Endothelial cell of hepatic sinusoid (primary cell): ENCODE measurements around the gene ATP1A4.

Experiments
- in situ Hi-C: cut with HindIII; loops from 2 replicates; pipeline ENCODE4 v1.10.0; 2017; ENCODE audit warnings: low sequenced_read_pairs

Gene ATP1A4

DNA sequence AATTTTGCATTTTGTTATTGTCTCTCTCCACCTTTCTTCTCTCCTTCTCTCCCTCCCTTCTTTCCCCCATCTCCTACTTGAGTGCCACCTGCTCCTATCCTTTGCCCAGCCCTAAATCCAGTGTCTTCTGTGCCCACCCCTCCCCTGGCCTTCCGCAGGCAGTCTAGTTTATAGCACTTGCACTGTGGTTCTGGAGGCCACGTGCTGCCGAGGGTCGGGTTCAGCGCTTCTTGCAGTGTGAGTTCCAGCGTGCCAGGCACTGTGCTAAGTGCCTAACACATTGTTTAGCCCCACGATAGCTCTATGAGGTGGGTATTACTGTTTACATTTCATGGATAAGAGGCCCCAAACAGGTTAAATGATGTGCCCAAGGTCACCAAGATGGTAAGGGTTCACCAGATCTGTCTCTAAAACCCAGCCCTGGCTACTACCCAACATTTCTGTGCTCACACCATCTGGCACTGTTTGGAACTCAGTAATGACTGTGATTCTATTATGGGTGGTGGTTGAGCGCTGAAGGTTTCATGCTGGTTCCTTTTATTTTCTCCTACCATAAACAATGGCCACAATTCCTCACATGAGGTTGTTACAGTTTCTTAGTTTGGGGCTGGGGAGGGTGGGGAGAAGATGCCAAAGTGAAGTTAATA, 14.1 kb upstream of the ATP1A4 start:
- in situ Hi-C loops: no loop called here

DNA sequence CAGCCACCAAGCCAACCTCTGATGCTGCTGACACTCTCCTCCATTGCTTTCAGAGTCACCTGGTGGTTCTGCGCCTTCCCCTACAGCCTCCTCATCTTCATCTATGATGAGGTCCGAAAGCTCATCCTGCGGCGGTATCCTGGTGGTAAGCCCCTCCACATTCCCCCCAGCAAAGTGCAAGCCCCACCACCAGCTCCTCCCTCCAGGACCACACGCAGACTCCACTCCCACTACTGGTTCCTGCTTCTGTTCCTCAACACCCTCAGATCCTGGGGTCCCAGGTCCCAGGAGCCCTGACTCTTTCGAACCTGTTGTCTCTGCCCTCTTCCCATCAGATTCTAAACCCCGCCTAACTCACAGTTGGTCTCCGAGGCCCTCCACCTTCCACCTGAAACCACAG, 11.6 kb upstream of the ATP1A4 start:
- in situ Hi-C loops: no loop called here

DNA sequence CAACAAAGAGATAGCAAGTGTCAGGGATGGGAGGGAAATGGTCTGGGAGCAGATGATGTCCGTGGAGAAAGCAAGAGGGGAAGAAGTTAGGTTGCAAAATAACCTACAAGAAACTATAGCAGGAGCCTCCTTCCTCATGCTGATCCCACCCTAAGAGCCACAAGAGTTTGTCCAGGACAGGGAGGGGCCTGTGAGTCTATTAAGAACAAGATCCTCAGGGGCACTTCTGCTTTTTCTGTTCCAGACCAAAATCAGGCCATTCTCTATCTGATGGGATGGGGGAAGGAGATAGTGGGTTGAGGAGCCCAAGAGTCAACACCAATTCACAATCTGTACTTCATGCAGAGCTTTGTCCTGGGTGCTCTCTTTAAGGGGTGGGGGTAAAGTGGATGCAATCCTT, 7.7 kb upstream of the ATP1A4 start:
- in situ Hi-C loops: no loop called here

DNA sequence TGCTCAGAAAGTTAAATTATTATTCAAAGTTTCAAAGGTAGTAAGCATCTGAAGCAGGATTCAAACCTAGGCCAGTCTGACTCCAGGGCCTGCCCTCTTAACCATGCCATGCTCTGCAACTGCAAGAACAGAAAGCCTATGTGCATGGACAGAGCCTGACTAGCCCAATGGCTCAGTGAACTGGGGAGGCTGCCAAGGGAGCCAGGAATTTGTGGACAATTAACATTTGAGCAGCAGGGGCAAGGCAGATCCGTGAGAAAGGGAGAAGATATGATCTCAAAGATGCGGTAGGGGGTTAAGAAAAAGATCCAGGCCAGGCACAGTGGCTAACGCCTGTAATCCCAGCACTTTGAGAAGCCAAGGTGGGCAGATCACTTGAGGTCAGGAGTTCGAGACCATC, 6.5 kb upstream of the ATP1A4 start:
- in situ Hi-C loops: no loop called here

DNA sequence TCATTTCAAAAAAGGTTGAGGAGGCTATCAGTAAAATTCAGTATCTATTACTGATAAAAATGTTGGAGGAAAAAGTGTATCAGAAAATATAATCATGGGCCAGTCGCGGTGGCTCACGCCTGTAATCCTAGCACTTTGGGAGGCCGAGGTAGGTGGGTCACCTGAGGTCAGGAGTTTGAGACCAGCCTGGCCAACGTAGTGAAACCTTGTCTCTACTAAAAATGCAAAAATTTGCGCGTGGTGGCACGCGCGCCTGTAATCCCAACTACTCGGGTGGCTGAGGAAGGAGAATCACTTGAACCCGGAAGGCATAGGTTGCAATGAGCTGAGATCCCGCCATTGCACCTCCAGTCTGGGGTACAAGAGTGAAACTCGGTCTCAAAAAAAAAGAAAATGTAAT, 5.3 kb upstream of the ATP1A4 start:
- in situ Hi-C loops: no loop called here

DNA sequence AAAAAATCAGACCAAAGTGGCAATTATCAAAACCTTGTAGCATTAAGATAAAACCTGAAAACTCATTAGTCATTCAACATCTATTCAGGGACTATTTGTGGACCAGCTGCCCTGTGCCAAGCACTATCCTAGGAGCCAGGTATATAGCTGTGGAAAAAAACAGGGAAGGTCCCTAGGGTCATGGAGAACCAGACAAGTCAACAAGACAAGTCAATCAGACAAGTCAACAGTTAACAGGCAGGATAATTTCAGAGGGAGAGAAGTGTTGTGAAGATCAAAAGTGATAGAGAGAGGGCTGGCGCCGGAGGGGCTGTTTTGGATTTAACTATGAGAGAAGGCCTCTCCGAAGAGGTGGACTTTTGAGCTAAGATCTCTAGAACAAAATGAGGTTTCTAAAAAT, 3.3 kb upstream of the ATP1A4 start:
- in situ Hi-C loops: no loop called here

DNA sequence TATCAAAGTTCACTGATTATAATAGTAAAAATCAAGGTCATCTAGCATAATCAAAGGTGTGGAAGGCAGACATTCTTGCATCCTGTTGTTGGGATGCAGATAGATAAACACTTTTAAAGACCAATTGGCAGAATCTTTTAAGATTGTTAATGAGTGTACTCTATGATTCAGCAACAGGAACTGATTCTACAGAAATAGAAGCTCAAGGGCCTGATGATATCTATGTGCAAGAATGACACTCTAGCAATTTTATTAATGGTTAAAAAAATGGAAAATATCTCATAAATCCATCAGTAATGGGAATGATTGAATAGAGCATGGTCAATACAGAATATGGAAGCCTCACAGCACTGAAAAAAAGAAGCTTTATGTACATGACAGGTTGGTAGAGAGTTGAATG, 2.2 kb upstream of the ATP1A4 start:
- in situ Hi-C loops: no loop called here

DNA sequence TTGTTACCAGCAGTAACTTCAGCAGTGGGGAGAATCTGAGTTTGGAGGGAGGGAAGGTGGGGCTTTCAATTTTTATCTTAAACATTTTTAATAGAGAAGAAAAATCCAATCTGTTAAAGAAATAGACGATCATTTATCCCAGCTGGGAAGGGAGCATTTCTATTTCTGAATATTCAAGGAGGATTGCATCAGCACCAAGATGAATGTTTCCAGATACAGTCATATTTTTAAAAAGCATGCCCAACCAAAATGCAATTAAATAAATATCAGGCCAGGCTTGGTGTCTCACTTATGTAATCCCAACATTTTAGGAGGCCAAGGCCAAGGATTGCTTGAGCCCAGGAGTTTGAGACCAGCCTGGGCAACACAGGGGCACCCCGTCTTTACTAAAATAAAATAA, 1.7 kb upstream of the ATP1A4 start:
- in situ Hi-C loops: no loop called here

DNA sequence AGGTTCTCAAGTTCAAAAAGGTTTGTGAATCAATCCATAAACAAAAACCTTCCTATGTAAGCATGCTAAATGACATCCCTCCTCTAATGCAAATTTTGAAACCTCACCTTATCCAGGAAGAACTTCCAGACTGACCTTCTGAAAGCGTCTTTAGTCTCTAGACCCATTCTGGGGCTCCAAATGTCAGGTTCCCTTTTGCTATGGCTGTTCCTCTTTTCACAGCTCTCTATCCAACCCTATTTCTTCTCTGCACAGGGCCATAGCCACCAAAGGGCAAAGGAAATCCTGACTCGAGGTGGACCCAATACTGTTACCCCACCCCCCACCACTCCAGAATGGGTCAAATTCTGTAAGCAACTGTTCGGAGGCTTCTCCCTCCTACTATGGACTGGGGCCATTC, 3.4 kb downstream of the ATP1A4 start:
- in situ Hi-C loops: no loop called here

DNA sequence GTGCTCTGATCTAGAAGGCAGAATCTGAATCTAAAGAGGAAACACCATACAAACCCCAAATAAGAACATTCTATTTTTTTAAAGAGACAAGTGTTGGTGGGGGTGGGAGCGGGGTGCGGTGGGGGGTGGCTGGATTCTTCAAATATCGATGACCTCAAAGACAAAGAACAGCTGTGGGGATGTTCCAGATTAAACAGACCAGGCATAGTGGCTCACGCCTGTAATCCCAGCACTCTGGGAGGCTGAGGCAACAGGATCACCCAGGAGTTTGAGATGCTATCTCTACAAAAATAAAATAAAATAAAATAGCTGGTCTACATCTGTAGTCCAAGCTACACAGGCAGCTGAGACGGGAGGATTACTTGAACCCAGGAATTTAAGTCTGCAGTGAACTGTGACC, 5.0 kb downstream of the ATP1A4 start:
- in situ Hi-C loops: no loop called here

DNA sequence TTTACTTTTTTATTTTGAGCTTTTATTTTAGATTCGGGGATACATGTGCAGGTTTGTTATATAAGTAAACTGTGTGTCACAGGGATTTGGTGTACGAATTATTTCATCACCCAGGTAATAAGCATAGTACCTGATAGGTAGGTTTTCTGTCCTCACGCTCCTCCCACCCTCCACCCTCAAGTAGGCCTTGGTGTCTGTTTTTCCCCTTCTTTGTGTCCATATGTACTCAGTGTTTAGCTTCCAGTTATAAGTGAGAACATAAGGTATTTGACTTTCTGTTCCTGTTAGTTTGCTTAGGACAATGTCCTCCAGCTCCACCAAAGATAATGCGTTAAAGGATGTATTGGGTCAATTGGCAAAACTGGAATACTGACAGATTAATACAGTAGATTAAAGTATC, 5.8 kb downstream of the ATP1A4 start:
- in situ Hi-C loops: no loop called here

DNA sequence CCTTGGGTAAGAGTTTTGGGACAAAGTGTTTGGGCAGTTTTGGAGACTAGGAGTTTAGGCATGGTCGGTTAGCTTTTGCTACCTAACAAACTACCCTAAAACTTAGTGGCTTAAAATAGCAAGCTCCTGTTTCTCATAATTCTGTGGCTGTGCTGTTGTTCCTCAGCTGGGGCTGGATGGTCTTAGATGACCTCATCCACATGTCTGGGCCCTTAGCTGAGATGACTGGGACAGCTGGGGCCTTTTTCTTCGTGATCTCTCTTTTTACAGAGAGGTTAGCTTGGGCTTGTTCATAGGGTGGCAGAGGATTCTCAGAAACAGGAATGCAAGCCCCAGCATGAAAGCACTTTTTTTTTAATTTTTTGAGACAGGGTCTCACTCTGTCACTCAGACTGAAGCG, 6.6 kb downstream of the ATP1A4 start:
- in situ Hi-C loops: no loop called here

DNA sequence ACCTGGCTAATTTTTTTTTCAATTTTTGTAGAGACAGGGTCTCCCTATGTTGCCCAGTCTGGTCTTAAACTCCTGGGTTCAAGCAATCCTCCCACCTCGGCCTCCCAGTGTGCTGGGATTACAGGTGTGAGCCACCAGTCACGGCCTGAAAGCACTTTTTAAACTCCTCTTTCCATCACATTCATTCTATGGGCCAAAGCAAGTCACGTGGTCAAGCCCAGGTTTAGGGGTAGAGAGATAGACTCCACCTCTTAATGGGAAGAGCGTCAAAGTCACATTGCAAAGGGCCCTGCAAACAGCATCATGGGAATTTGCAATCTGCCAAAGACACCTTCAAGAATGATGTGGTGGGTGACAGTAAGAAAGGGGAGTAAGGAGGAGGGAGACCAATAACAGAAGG, 7.1 kb downstream of the ATP1A4 start:
- in situ Hi-C loops: no loop called here

DNA sequence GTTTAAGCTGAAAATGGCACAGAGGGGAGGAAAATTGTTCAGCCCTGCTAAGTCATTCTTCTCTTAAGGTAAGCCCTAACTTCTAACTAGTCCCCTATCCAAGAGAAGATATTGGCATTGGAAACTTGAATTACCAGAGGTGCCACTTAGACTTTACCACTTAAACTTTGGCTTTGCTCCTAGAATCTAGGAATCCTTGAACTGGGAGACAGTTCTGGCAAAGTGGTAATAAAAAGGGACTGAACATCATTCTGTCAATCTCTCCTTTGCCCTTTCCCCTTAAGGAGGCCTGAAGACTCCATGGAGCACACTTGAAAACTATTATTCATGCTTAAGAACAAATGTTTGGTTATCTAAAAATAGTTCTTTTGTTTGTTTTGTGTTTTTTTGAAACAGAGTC, 8.4 kb downstream of the ATP1A4 start:
- in situ Hi-C loops: no loop called here

DNA sequence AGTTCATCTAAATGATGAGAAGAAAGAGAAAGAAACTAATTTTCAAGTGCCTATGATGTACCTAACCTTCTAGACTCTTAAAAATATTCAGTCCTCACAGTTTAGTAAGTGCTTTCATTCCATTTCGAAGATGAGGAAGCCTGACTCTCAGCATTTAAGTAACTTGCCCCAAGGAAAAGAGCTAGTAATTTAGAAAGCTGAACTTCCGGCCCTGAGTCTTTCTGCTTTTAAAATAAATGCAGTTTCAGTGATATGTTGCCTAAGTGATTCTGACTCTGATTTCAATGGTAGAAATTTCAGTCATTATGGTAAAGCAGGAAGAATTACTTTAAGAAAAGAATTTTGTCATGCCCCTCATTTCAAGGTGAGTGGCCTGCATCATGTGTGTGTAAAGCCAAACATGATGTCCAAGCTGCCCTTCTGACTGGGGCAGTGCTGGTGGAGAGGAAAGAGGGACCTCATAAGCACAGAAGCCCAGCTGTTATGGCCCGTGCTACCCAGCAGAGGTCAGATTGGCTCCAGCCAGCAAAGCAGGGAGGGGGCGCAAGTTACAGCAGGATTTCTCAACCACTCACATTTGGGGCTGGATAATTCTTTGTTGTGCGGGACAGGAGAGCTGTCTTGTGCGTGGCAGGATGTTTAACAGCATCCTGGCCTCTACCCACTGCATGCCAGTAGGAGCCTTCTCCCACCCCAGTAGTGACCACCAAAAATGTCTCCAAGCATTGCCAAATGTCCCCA, 10.7 kb downstream of the ATP1A4 start:
- in situ Hi-C loops: no loop called here

DNA sequence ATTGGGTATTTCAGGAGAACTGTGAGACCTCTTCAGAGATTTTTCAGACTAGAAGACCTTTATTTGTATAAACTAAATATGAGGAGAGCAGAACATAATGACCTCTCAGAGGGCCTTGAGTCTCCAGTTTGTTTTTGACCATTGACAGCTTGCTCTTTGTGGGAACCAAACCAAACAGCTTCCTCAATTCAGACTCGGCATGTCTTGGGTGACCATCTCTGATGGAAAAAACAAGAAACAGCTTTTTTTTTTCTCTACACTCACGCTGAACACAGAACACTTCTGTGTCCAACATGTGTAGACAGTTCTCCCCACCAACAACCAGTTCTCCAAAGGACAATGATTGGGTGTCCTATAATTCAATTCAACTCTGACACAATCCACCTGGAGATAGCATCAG, 11.5 kb downstream of the ATP1A4 start:
- in situ Hi-C loops: no loop called here

DNA sequence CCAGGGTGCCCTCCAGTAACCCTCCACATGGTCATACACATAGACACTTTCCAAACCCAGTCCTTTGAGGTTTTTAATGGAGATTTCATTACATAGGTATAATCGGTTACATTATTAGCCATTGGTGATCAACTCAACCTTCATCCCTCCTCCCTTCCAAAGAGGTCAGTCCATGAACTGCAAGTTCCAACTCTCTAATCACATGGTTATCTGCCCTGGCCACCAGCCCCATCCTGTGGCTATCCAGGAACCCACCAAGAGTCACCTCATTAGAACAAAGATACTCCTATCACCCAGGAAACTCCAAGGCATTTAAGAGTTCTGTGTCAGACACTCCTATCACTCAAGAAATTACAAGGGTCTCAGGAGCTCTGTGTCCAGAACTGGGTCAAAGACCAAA, 12.2 kb downstream of the ATP1A4 start:
- in situ Hi-C loops: no loop called here

DNA sequence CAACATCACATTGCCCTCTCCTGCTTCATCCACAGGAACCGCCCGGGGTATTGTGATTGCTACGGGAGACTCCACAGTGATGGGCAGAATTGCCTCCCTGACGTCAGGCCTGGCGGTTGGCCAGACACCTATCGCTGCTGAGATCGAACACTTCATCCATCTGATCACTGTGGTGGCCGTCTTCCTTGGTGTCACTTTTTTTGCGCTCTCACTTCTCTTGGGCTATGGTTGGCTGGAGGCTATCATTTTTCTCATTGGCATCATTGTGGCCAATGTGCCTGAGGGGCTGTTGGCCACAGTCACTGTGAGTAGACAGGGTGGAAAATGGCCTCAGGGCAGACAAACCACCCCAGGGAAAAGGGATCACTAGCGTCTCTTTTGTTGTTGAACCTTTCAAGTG, 12.7 kb downstream of the ATP1A4 start:
- in situ Hi-C loops: no loop called here

DNA sequence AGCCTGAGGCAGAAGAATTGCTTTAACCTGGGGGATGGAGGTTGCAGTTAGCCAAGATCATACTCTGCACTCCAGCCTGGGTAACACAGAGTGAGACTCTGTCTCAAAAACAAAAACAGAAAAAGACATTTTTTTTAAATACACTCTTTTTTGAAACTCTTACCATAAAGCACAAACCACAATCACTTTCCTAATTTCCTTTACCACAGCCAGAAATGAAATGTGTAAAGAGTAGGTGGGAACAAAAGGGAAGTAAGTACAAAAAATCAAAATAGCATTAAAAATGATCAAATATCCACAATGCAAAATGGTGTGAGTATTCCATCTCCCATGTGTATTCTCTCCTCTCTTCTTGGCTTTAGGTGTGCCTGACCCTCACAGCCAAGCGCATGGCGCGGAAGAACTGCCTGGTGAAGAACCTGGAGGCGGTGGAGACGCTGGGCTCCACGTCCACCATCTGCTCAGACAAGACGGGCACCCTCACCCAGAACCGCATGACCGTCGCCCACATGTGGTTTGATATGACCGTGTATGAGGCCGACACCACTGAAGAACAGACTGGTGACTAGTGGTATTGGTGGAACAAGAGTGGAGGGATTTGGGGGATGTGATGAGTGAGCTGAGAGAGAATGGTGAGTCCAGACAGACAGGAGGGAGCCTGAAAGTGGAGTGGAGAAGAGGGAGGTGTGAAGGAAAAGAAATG, 14.9 kb downstream of the ATP1A4 start:
- in situ Hi-C loops: no loop called here

DNA sequence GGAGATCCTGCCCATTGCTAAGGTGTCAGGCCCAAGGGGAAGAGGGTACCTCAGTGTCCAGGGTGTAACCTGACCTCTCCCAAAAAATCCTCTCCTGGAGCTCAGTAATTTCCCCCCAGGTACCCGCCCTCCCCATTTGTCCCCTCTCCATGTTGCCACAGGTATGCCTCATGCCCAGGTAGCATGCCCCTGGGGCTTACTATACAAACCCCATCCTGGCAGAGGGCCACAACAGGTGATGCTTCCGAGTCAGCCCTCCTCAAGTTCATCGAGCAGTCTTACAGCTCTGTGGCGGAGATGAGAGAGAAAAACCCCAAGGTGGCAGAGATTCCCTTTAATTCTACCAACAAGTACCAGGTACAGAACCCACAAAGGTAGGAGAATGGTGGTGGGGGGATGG, 15.7 kb downstream of the ATP1A4 start:
- in situ Hi-C loops: no loop called here

DNA sequence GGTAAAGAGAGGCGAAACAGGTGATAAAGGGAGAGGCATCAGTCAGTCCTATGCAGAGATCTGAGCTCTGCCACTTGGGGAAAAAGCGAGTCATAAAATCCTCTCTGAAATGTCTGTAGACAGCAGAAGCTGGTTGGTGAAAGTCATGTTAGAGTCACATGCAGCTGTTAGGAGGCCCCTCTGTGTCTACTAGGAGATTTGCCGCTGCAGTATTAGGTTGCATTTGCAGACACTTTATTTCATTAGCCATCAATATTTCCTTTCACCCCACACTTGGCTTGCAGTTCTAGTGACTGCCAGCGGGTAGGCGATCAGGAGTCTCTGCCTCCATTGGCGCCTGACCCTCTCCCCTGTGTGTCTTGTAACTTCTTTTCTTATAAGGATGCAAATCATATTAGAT, 16.2 kb downstream of the ATP1A4 start:
- in situ Hi-C loops: no loop called here

DNA sequence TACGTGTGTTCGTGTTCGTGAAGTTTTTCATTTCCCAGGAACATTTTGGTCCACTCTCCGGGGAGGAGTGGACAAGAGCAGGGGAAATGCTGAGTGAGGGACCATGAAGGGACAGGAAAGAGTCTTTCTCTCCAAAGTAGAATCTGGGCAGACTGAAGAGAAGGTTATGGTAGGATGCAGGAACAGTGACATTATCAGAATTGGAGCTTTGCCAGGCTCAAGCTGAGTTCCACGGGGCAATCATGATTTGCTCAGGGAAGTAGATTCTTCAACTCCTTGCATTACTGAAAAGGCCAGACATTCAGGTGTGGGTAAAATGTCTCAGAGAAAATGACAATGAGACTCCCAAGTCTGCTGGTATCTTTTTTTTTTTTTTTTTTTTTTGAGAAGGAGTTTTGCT, 16.6 kb downstream of the ATP1A4 start:
- in situ Hi-C loops: no loop called here
